Measurements from ENCODE around the gene CIRBP. TPM values are rescaled to one million over a fixed set of nuclear protein-coding genes. Genes with fewer than 3 reads are reported as not detected.
A peak's percentile ranks its signal among the peaks of the same experiment; 100 is the strongest.

CIRBP gene
- 100 to 1,000 TPM; 281 to 507 (median 300) TPM for total RNA-seq
- long read RNA-seq, donor 1, transcript CIRBP-210 (8 exons, 938 nt): minor isoform, 71 of 383 reads
- long read RNA-seq, donor 1, transcript CIRBP-201 (7 exons, 1,328 nt): major isoform, 155 of 383 reads
- long read RNA-seq, donor 1, transcript CIRBP-246 (6 exons, 1,043 nt): minor isoform, 24 of 383 reads
- long read RNA-seq, donor 1, partial matches to known transcripts: 40 of 383 reads
- long read RNA-seq, donor 1, other reads (novel, unspliced or antisense): 81 of 383 reads
- long read RNA-seq, donor 2, transcript CIRBP-246 (6 exons, 1,043 nt): minor isoform, 9 of 259 reads
- long read RNA-seq, donor 2, transcript CIRBP-210 (8 exons, 938 nt): minor isoform, 9 of 259 reads
- long read RNA-seq, donor 2, transcript CIRBP-201 (7 exons, 1,328 nt): major isoform, 188 of 259 reads
- long read RNA-seq, donor 2, transcript CIRBP-204 (7 exons, 870 nt): minor isoform, 7 of 259 reads
- long read RNA-seq, donor 2, partial matches to known transcripts: 6 of 259 reads
- long read RNA-seq, donor 2, other reads (novel, unspliced or antisense): 36 of 259 reads

DNA sequence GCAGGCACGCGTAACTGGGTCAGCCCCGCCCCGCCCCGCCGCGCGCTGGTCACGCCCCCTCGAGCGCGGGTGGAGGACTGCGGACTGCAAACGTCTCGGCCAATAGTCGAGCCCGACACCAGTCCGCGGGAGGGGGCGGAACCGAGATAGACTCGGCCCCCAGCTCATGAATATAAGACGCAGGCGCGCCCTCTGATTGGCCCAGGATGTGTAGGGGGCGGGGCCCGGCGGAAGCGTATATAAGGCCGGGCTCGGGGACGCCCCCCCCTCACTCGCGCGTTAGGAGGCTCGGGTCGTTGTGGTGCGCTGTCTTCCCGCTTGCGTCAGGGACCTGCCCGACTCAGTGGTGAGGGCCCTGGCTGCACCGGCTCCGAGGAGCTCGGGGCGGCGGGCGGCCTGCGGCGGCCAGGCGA lies at the start of gene CIRBP:
Gene CIRBP (plus strand): TSS at position 268 of the 413 bp plus-strand sequence. CDS start 1,602 bp downstream, outside the sequence.
- ATAC-seq (peak; percentile 77), DNase-seq (peak; percentile 100)
- TF ChIP-seq, protein P1, sequence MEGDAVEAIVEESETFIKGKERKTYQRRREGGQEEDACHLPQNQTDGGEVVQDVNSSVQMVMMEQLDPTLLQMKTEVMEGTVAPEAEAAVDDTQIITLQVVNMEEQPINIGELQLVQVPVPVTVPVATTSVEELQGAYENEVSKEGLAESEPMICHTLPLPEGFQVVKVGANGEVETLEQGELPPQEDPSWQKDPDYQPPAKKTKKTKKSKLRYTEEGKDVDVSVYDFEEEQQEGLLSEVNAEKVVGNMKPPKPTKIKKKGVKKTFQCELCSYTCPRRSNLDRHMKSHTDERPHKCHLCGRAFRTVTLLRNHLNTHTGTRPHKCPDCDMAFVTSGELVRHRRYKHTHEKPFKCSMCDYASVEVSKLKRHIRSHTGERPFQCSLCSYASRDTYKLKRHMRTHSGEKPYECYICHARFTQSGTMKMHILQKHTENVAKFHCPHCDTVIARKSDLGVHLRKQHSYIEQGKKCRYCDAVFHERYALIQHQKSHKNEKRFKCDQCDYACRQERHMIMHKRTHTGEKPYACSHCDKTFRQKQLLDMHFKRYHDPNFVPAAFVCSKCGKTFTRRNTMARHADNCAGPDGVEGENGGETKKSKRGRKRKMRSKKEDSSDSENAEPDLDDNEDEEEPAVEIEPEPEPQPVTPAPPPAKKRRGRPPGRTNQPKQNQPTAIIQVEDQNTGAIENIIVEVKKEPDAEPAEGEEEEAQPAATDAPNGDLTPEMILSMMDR (IDR thresholded peaks at IDR 0.05): no peak
- intact Hi-C loops (cut with DNase I, micrococcal nuclease): no loop called here
- Histone ChIP-seq H3K4me3 (peak within 1 kb of the TSS; percentile 86), H3K9me3 (no peaks in the 10 kb centered on the region), H3K4me1 (ENCODE audit: low read depth) (peaks cover 79% of the 10 kb centered on the region), H3K36me3 (ENCODE audit: low read depth) (peaks cover 14% of the 10 kb centered on the region)

DNA sequence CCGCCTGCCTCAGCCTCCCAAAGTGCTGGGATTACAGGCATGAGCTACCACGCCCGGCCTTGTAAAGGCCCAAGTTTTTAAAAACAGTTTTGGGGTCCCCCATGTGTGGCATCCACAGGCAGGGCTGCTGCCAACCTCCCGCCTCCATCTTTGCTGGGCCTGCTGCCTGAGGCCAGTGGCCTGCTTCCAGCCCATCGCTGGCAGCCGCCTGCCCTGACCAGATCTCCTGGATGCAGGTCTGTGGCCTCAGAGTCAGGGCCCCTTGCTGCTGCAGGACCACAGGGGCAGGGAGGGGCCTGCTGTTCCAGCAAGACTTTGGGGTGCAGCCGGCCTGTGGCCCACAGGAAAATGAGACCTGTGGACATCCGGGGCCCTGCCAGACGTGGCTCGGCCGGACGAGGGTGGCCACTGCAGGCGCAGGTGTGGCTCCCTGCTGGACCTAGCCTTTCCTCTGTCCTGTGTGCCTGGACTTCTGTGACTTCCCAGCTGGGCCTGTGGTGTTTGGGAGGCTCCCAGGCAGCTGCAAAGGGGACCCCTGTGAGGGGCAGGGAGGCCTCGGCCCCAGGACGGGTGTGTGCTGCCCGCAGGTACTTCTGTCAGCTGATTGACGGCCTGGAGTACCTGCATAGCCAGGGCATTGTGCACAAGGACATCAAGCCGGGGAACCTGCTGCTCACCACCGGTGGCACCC lies 49.2 kb upstream of the CIRBP start:
- DNase-seq (no peak), ATAC-seq (no peak)
- TF ChIP-seq, protein P1 (IDR thresholded peaks at IDR 0.05): no peak
- intact Hi-C loops (cut with DNase I, micrococcal nuclease): no loop called here
- Histone ChIP-seq H3K4me1 (ENCODE audit: low read depth) (peaks cover 7% of the 10 kb centered on the region), H3K9me3 (no peaks in the 10 kb centered on the region), H3K4me3 (no peak overlapping the region), H3K36me3 (ENCODE audit: low read depth) (no peaks in the 10 kb centered on the region)

DNA sequence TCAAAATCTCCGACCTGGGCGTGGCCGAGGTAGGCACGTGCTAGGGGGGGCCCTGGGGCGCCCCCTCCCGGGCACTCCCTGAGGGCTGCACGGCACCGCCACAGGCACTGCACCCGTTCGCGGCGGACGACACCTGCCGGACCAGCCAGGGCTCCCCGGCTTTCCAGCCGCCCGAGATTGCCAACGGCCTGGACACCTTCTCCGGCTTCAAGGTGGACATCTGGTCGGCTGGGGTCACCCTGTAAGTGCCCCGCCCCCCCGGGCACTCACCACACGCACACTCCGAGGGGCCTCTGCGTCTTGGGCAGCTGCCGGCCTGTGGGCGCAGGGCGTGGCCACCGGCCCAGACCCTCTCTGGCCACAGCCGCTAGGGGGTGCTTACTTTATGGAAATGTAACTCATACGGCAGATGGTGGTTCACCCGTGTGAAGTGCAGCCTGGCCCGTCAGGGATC lies 48.6 kb upstream of the CIRBP start:
- Histone ChIP-seq H3K4me3 (no peak overlapping the region), H3K36me3 (ENCODE audit: low read depth) (no peaks in the 10 kb centered on the region), H3K9me3 (no peaks in the 10 kb centered on the region), H3K4me1 (ENCODE audit: low read depth) (peaks cover 5% of the 10 kb centered on the region)
- no peak for ATAC-seq
- no peak for DNase-seq
- TF ChIP-seq, protein P1 (IDR thresholded peaks at IDR 0.05): no peak
- intact Hi-C loops (cut with DNase I, micrococcal nuclease): no loop called here

DNA sequence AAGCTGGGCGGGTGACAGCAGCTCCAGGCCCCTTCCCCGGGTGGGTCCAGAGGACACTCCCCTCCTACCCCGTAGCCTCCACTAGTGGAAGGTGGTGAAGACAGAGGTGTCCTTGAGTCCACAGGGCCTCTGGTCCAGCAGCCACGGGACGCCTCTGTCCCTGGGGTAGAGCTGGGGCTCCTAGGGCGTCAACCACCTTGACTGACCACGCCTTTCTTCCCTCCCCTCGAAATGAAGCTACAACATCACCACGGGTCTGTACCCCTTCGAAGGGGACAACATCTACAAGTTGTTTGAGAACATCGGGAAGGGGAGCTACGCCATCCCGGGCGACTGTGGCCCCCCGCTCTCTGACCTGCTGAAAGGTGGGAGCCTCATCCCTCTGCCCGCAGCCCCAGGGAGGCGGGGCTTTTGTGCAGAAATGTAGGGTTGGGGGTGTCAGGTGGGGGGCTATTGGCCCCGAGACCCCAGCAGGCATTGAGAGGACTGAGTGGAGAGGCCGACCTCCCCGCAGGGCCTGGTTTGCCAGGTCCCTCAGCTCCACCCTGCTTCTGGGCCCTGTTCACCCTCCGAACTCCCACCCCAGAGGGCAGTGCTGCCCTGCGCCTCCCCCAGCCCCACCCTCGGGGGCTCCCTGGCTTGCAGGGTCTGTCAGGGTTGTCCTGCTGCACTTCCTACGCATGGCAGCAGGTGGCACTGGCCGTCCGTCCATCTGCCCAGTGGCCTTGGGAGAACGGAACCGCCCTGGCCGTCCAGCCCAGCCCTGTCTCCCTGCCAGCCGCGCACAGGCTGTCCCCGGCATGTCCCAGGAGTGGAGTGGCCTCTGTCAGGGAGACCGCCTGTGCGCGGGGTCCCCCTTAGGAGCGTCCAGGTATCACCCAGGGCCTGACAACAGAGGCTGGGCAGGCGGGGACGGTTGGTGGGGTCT lies 47.9 kb upstream of the CIRBP start:
- DNase-seq (peak in 2 of 3 donors; percentile 63 to 72), ATAC-seq (peak; percentile 80)
- Histone ChIP-seq H3K4me1 (ENCODE audit: low read depth) (peaks cover 5% of the 10 kb centered on the region), H3K9me3 (no peaks in the 10 kb centered on the region), H3K4me3 (no peak overlapping the region), H3K36me3 (ENCODE audit: low read depth) (no peaks in the 10 kb centered on the region)
- intact Hi-C loops (cut with DNase I, micrococcal nuclease): no loop called here
- TF ChIP-seq, protein P1 (IDR thresholded peaks at IDR 0.05): peak; percentile 51

DNA sequence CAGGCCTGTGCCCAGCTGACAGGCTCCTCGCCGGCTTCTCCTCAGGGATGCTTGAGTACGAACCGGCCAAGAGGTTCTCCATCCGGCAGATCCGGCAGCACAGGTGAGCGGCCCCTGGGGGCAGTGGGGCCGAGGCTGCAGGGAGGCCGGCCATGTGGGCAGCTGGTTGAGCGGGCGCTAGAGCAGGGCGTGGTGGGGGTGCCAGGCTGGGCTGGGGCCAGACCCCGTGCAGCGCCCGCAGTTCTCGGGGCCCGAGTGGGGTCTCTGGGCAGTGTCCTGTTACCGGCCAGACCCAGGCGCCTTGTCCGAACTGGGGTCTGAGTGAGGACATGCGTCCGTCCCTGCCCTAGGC lies 47.3 kb upstream of the CIRBP start:
- ATAC-seq (no peak), DNase-seq (no peak)
- Histone ChIP-seq H3K4me1 (ENCODE audit: low read depth) (peaks cover 4% of the 10 kb centered on the region), H3K4me3 (no peak overlapping the region), H3K36me3 (ENCODE audit: low read depth) (no peaks in the 10 kb centered on the region), H3K9me3 (no peaks in the 10 kb centered on the region)
- intact Hi-C loops (cut with DNase I, micrococcal nuclease): no loop called here
- TF ChIP-seq, protein P1 (IDR thresholded peaks at IDR 0.05): no peak
